ENCODE results near the gene GPBAR1. TPM values are rescaled to one million over a fixed set of nuclear protein-coding genes. Genes with fewer than 3 reads are reported as not detected.

Gene GPBAR1
- total and polyA plus RNA-seq, 9 of the 15 experiments (the other 6 are each of a cell fraction or from before 2014, with no cell fraction given), result not detected

GRCh38 chr2:218269900-218270720, 9.3 kb downstream of the GPBAR1 start, which contains the start of the genes AAMP and PNKD (continued):
- TF ChIP-seq, protein P1, sequence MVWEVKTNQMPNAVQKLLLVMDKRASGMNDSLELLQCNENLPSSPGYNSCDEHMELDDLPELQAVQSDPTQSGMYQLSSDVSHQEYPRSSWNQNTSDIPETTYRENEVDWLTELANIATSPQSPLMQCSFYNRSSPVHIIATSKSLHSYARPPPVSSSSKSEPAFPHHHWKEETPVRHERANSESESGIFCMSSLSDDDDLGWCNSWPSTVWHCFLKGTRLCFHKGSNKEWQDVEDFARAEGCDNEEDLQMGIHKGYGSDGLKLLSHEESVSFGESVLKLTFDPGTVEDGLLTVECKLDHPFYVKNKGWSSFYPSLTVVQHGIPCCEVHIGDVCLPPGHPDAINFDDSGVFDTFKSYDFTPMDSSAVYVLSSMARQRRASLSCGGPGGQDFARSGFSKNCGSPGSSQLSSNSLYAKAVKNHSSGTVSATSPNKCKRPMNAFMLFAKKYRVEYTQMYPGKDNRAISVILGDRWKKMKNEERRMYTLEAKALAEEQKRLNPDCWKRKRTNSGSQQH (CRISPR knock-in tag; IDR thresholded peaks at IDR 0.05), result no peak
- TF ChIP-seq, protein P2, sequence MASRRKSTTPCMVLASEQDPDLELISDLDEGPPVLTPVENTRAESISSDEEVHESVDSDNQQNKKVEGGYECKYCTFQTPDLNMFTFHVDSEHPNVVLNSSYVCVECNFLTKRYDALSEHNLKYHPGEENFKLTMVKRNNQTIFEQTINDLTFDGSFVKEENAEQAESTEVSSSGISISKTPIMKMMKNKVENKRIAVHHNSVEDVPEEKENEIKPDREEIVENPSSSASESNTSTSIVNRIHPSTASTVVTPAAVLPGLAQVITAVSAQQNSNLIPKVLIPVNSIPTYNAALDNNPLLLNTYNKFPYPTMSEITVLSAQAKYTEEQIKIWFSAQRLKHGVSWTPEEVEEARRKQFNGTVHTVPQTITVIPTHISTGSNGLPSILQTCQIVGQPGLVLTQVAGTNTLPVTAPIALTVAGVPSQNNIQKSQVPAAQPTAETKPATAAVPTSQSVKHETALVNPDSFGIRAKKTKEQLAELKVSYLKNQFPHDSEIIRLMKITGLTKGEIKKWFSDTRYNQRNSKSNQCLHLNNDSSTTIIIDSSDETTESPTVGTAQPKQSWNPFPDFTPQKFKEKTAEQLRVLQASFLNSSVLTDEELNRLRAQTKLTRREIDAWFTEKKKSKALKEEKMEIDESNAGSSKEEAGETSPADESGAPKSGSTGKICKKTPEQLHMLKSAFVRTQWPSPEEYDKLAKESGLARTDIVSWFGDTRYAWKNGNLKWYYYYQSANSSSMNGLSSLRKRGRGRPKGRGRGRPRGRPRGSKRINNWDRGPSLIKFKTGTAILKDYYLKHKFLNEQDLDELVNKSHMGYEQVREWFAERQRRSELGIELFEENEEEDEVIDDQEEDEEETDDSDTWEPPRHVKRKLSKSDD (conservative IDR thresholded peaks at IDR 0.05; ENCODE audit: low read length), result no peak
- TF ChIP-seq FOXM1 (IDR thresholded peaks at IDR 0.05; ENCODE audit: low read depth) (no peak), FOXM1 (CRISPR knock-in tag; IDR thresholded peaks at IDR 0.05; ENCODE audit: low read depth) (no peak), ZNF398 (CRISPR knock-in tag; IDR thresholded peaks at IDR 0.05) (no peak), POLR2G (IDR thresholded peaks at IDR 0.05; ENCODE audit: low read depth, low read length) (peak; percentile 89), KDM2B (CRISPR knock-in tag; IDR thresholded peaks at IDR 0.05) (no peak), ZMIZ1 (IDR thresholded peaks at IDR 0.05; ENCODE audit: low read depth in 2 of 2, low read length in 2 of 2) (no peak), FOSL1 (tag; conservative IDR thresholded peaks at IDR 0.05) (no peak), KLF1 (tag; IDR thresholded peaks at IDR 0.05) (0 out of 2 replicates have a peak, but pooled peaks have one; percentile 12), MLX (CRISPR knock-in tag; conservative IDR thresholded peaks at IDR 0.05) (no peak), ELK1 (CRISPR knock-in tag; IDR thresholded peaks at IDR 0.05) (no peak)
- TF ChIP-seq, protein P3, sequence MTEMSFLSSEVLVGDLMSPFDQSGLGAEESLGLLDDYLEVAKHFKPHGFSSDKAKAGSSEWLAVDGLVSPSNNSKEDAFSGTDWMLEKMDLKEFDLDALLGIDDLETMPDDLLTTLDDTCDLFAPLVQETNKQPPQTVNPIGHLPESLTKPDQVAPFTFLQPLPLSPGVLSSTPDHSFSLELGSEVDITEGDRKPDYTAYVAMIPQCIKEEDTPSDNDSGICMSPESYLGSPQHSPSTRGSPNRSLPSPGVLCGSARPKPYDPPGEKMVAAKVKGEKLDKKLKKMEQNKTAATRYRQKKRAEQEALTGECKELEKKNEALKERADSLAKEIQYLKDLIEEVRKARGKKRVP (CRISPR knock-in tag; IDR thresholded peaks at IDR 0.05), result 0 out of 2 replicates have a peak, but pooled peaks have one; percentile 27

Measured in K562 (cell line).